ENCODE data around the gene IGFL2. TPM values are rescaled to one million over a fixed set of nuclear protein-coding genes. Genes with fewer than 3 reads are reported as not detected.
A peak's percentile ranks its signal among the peaks of the same experiment; 100 is the strongest.

The IGFL2 gene
- total and polyA plus RNA-seq, 9 of the 15 experiments (the other 6 are each of a cell fraction or from before 2014, with no cell fraction given): 0.42 to 1.7 (median 0.75) TPM; not detected in 2

GRCh38 chr19:46195104-46195503 is 47.1 kb downstream of the IGFL2 start (continued):
- TF ChIP-seq MGA (IDR thresholded peaks at IDR 0.05) (no peak), RB1 (IDR thresholded peaks at IDR 0.05; ENCODE audit: low read depth) (no peak), ZEB2 (IDR thresholded peaks at IDR 0.05) (no peak), RAD21 (CRISPR knock-in tag; conservative IDR thresholded peaks at IDR 0.05 in 1 of 2, IDR thresholded peaks at IDR 0.05 in 1 of 2) (peak in 1 of 2 experiments; percentile 19; a peak in 2 of 4 replicates), NCOA2 (IDR thresholded peaks at IDR 0.05; ENCODE audit: partially characterized antibody in 2 of 2) (no peak), ZNF780A (CRISPR knock-in tag; IDR thresholded peaks at IDR 0.05) (peak; percentile 78), CBFB (CRISPR knock-in tag; IDR thresholded peaks at IDR 0.05) (no peak), PTBP1 (IDR thresholded peaks at IDR 0.05; ENCODE audit: low read depth, low read length) (no peak), ZFP30 (CRISPR knock-in tag; IDR thresholded peaks at IDR 0.05; ENCODE audit: borderline replicate concordance) (no peak), RNF219 (CRISPR knock-in tag; IDR thresholded peaks at IDR 0.05) (peak; percentile 84), NR0B1 (IDR thresholded peaks at IDR 0.05; ENCODE audit: partially characterized antibody) (no peak), HMG20A (CRISPR knock-in tag; conservative IDR thresholded peaks at IDR 0.05) (peak; percentile 24; the same call in 1 of the 2 replicates), RBM39 (optimal IDR thresholded peaks at IDR 0.05; ENCODE audit: low read depth, low read length) (no peak), SIN3A (IDR thresholded peaks at IDR 0.05; ENCODE audit: borderline replicate concordance in 2 of 2, control insufficient read depth in 1 of 2, low read depth in 2 of 2, low read length in 2 of 2) (no peak)

Measured in K562 (cell line).